ENCODE measurements around the gene ADGRL3.

Gene ADGRL3

GRCh38 chr4:62018537-62018936 lies 818.4 kb downstream of the ADGRL3 start:
- Histone ChIP-seq H3K36me3 (ENCODE audit: low read length) (no peaks in the 10 kb centered on the region), H3K9me2 (replicated peaks; ENCODE audit: insufficient read depth, low read length) (no peaks in the 10 kb centered on the region), H3K4me2 (ENCODE audit: low read depth, low read length, poor library complexity, severe bottlenecking) (no peak overlapping the region), H3K4me3 (ENCODE audit: insufficient read depth, low read length, poor library complexity, severe bottlenecking) (no peak overlapping the region), H4K20me1 (ENCODE audit: low read depth, low read length) (no peaks in the 10 kb centered on the region), H3K27ac (ENCODE audit: low read depth, low read length) (no peak overlapping the region), H3K9ac (ENCODE audit: low read length) (no peak overlapping the region), H3F3A (ENCODE audit: insufficient read depth) (no peaks in the 10 kb centered on the region), H3K27me3 (ENCODE audit: low read length) (no peaks in the 10 kb centered on the region), H3K9me3 (ENCODE audit: insufficient read depth, low read length) (no peaks in the 10 kb centered on the region), H3K79me2 (ENCODE audit: insufficient read depth, low read length) (no peaks in the 10 kb centered on the region), H2AFZ (ENCODE audit: low read depth, low read length, severe bottlenecking) (no peak overlapping the region)
- TF ChIP-seq EZH2phosphoT487 (conservative IDR thresholded peaks at IDR 0.05; ENCODE audit: low read length) (no peak), CTCF (IDR thresholded peaks at IDR 0.05; ENCODE audit: insufficient read depth, low read length, poor library complexity, severe bottlenecking) (no peak)

- H3K4me3 ChIP-seq (ENCODE audit: insufficient read depth, low read length, poor library complexity, severe bottlenecking) = no peak overlapping the region
- no peaks in the 10 kb centered on the region for H4K20me1 ChIP-seq (ENCODE audit: low read depth, low read length)
- H3K27me3 ChIP-seq (ENCODE audit: low read length) = no peaks in the 10 kb centered on the region
- H3K36me3 ChIP-seq (ENCODE audit: low read length) = no peaks in the 10 kb centered on the region
- no peak overlapping the region for H2AFZ ChIP-seq (ENCODE audit: low read depth, low read length, severe bottlenecking)
- H3K9me2 ChIP-seq (replicated peaks; ENCODE audit: insufficient read depth, low read length) = no peaks in the 10 kb centered on the region
- H3K9ac ChIP-seq (ENCODE audit: low read length) = no peak overlapping the region
- no peak overlapping the region for H3K4me2 ChIP-seq (ENCODE audit: low read depth, low read length, poor library complexity, severe bottlenecking)
- H3K9me3 ChIP-seq (ENCODE audit: insufficient read depth, low read length) = no peaks in the 10 kb centered on the region
- H3K79me2 ChIP-seq (ENCODE audit: insufficient read depth, low read length) = no peaks in the 10 kb centered on the region
- H3F3A ChIP-seq (ENCODE audit: insufficient read depth) = no peaks in the 10 kb centered on the region
- TF ChIP-seq EZH2phosphoT487 (conservative IDR thresholded peaks at IDR 0.05; ENCODE audit: low read length) = no peak
- TF ChIP-seq CTCF (IDR thresholded peaks at IDR 0.05; ENCODE audit: insufficient read depth, low read length, poor library complexity, severe bottlenecking) = no peak
- no peak overlapping the region for H3K27ac ChIP-seq (ENCODE audit: low read depth, low read length)
Observed at GRCh38 chr4:62023633-62024032, 823.5 kb downstream of the ADGRL3 start.

GRCh38 chr4:62028745-62029144 lies 828.6 kb downstream of the ADGRL3 start:
- Histone ChIP-seq H3K27ac (ENCODE audit: low read depth, low read length) (no peak overlapping the region), H3K79me2 (ENCODE audit: insufficient read depth, low read length) (no peaks in the 10 kb centered on the region), H3K4me3 (ENCODE audit: insufficient read depth, low read length, poor library complexity, severe bottlenecking) (no peak overlapping the region), H3F3A (ENCODE audit: insufficient read depth) (no peaks in the 10 kb centered on the region), H3K4me2 (ENCODE audit: low read depth, low read length, poor library complexity, severe bottlenecking) (no peak overlapping the region), H3K36me3 (ENCODE audit: low read length) (no peaks in the 10 kb centered on the region), H3K9me3 (ENCODE audit: insufficient read depth, low read length) (no peaks in the 10 kb centered on the region), H3K27me3 (ENCODE audit: low read length) (no peaks in the 10 kb centered on the region), H3K9ac (ENCODE audit: low read length) (no peak overlapping the region), H3K9me2 (replicated peaks; ENCODE audit: insufficient read depth, low read length) (no peaks in the 10 kb centered on the region), H4K20me1 (ENCODE audit: low read depth, low read length) (no peaks in the 10 kb centered on the region), H2AFZ (ENCODE audit: low read depth, low read length, severe bottlenecking) (no peak overlapping the region)
- no peak for TF ChIP-seq EZH2phosphoT487 (conservative IDR thresholded peaks at IDR 0.05; ENCODE audit: low read length)
- TF ChIP-seq CTCF (IDR thresholded peaks at IDR 0.05; ENCODE audit: insufficient read depth, low read length, poor library complexity, severe bottlenecking) = no peak
